DOHH2 (cell line): ENCODE measurements around the gene RNF150.

Experiments
- H3F3A ChIP-seq: fragments of 200-600 bp; sonication (generic), shearing (Covaris generic); 2 replicates; pipeline ENCODE4 v1.6.0; 2016; ENCODE audit warnings: antibody characterized with exemption, mild to moderate bottlenecking; ENCODE audit not compliant: control insufficient read depth, insufficient read depth
- H3K27ac ChIP-seq: fragments of 200-600 bp; sonication (generic); 2 replicates; pipeline ENCODE4 v1.5.1; 2014; ENCODE audit warnings: low read depth, mild to moderate bottlenecking, low read length, moderate library complexity
- H3K27me3 ChIP-seq: fragments of 200-600 bp; sonication (generic); 2 replicates; pipeline ENCODE4 v1.6.1; 2014; ENCODE audit warnings: mild to moderate bottlenecking, low read length, mixed read lengths; ENCODE audit not compliant: control insufficient read depth
- H3K36me3 ChIP-seq: fragments of 200-600 bp; sonication (generic); 2 replicates; pipeline ENCODE4 v1.6.1; 2014; ENCODE audit warnings: mild to moderate bottlenecking, low read length, moderate library complexity, mixed read lengths; ENCODE audit not compliant: control insufficient read depth
- H3K4me1 ChIP-seq: fragments of 200-600 bp; sonication (generic); 2 replicates; pipeline ENCODE4 v1.6.1; 2014; ENCODE audit warnings: mild to moderate bottlenecking, low read length, mixed read lengths; ENCODE audit not compliant: control insufficient read depth
- H3K4me2 ChIP-seq: fragments of 200-600 bp; sonication (generic); 2 replicates; pipeline ENCODE4 v1.6.0; 2014; ENCODE audit warnings: mild to moderate bottlenecking, low read length, moderate library complexity
- H3K4me3 ChIP-seq: fragments of 200-600 bp; sonication (generic); 2 replicates; pipeline ENCODE4 v1.5.1; 2014; ENCODE audit warnings: mild to moderate bottlenecking, low read length, mixed read lengths
- H3K79me2 ChIP-seq: fragments of 200-600 bp; sonication (generic); 2 replicates; pipeline ENCODE4 v1.6.1; 2014; ENCODE audit warnings: mild to moderate bottlenecking, low read length, mixed read lengths; ENCODE audit not compliant: control insufficient read depth
- H3K9me2 ChIP-seq: fragments of 200-600 bp; sonication (generic); replicated peaks from 2 replicates; pipeline ENCODE4 v1.6.1; 2014; ENCODE audit warnings: mild to moderate bottlenecking, low read length, mixed read lengths; ENCODE audit not compliant: control insufficient read depth
- H3K9me3 ChIP-seq: fragments of 200-600 bp; sonication (generic); 2 replicates; pipeline ENCODE4 v1.6.1; 2014; ENCODE audit warnings: antibody characterized with exemption, low read length, mixed read lengths; ENCODE audit not compliant: control insufficient read depth, insufficient read depth
- H4K20me1 ChIP-seq: fragments of 200-600 bp; sonication (generic); 2 replicates; pipeline ENCODE4 v1.6.0; 2014; ENCODE audit warnings: low read depth, mild to moderate bottlenecking, antibody characterized with exemption, low read length, moderate library complexity; ENCODE audit not compliant: control insufficient read depth, insufficient read depth
- CTCF ChIP-seq: fragments of 200-600 bp; sonication (generic); IDR thresholded peaks from one replicate; pipeline ENCODE4 v1.5.1; 2014; ENCODE audit warnings: antibody characterized with exemption, mild to moderate bottlenecking, low read depth, low read length; ENCODE audit not compliant: poor library complexity, severe bottlenecking
- EZH2phosphoT487 ChIP-seq: fragments of 200-600 bp; sonication (generic); IDR thresholded peaks from 2 replicates; pipeline ENCODE4 v1.6.1; 2017; ENCODE audit warnings: borderline replicate concordance, mild to moderate bottlenecking, antibody characterized with exemption, low read length, moderate library complexity, mixed read lengths

RNF150 gene

GRCh38 chr4:140844061-140844460 lies 289.2 kb downstream of the RNF150 start:
- no peak overlapping the region for H3K27ac ChIP-seq

GRCh38 chr4:140841186-140841585 lies 292.1 kb downstream of the RNF150 start:
- Histone ChIP-seq H3F3A (no peaks in the 10 kb centered on the region), H3K4me3 (no peak overlapping the region), H3K9me2 (no peaks in the 10 kb centered on the region), H3K4me1 (peaks cover 7% of the 10 kb centered on the region), H3K79me2 (no peaks in the 10 kb centered on the region), H3K9me3 (no peaks in the 10 kb centered on the region), H3K36me3 (no peaks in the 10 kb centered on the region), H3K4me2 (no peak overlapping the region), H3K27me3 (no peaks in the 10 kb centered on the region), H3K27ac (no peak overlapping the region), H4K20me1 (no peaks in the 10 kb centered on the region)
- TF ChIP-seq EZH2phosphoT487 (no peak), CTCF (no peak)

More at GRCh38 chr4:140844061-140844460, 289.2 kb downstream of the RNF150 start:
- Histone ChIP-seq H3K4me3 (no peak overlapping the region), H3K36me3 (no peaks in the 10 kb centered on the region), H3K9me3 (no peaks in the 10 kb centered on the region), H3K27me3 (no peaks in the 10 kb centered on the region), H3K4me1 (no peaks in the 10 kb centered on the region), H3F3A (no peaks in the 10 kb centered on the region), H3K79me2 (no peaks in the 10 kb centered on the region), H4K20me1 (no peaks in the 10 kb centered on the region), H3K9me2 (no peaks in the 10 kb centered on the region), H3K4me2 (no peak overlapping the region)
- TF ChIP-seq EZH2phosphoT487, result no peak
- TF ChIP-seq CTCF, result no peak

GRCh38 chr4:140839888-140840790 lies 293.1 kb downstream of the RNF150 start:
- Histone ChIP-seq H3K27ac (no peak overlapping the region), H3K9me3 (no peaks in the 10 kb centered on the region), H3F3A (no peaks in the 10 kb centered on the region), H3K9me2 (no peaks in the 10 kb centered on the region), H4K20me1 (no peaks in the 10 kb centered on the region), H3K4me1 (peaks cover 7% of the 10 kb centered on the region), H3K27me3 (no peaks in the 10 kb centered on the region), H3K4me2 (no peak overlapping the region), H3K36me3 (no peaks in the 10 kb centered on the region), H3K79me2 (no peaks in the 10 kb centered on the region), H3K4me3 (no peak overlapping the region)
- TF ChIP-seq CTCF (no peak), EZH2phosphoT487 (no peak)
